Mesangial cell (primary cell): ENCODE results near the gene GP5. TPM values are rescaled to one million over a fixed set of nuclear protein-coding genes. Genes with fewer than 3 reads are reported as not detected.

ENCODE experiments used
- total RNA-seq: library from RNA; depleted of rRNA; stranded (reverse); fragments of >200 nt; gene quantifications from 2 replicates; pipeline ENCODE4 v1.2.3, GENCODE V29; 2015

The GP5 gene
- under 0.01 and 0.16 TPM in 2 replicates for total RNA-seq

GRCh38 chr3:194399166-194399565 is at the start of gene GP5:
TSS of gene GP5 (minus strand) at chr3:194399266. CDS start at chr3:194398282, 984 bp downstream.

GRCh38 chr3:194369522-194370279 is 29.4 kb downstream of the GP5 start, which contains the start of gene LRRC15:
TSS of gene LRRC15 (minus strand) at chr3:194369743. CDS start at chr3:194361043, 8,700 bp downstream.

GRCh38 chr3:194351080-194351672 is 47.9 kb downstream of the GP5 start, which contains the start of gene CPN2:
TSS of gene CPN2 (minus strand) at chr3:194351328. CDS start at chr3:194342702, 8,626 bp downstream.

Other genes with a start within 250 kb of the GP5 start
- not detected in 2 replicates for gene CPN2, start 47.9 kb downstream of the GP5 start, total RNA-seq
- gene LRRC15, start 29.5 kb downstream of the GP5 start, total RNA-seq, result under 0.01 and 0.25 TPM in 2 replicates
- 60.0 and 91.7 TPM in 2 replicates for gene ATP13A3, start 87.7 kb upstream of the GP5 start, total RNA-seq
- 13.5 and 29.3 TPM in 2 replicates for gene TMEM44, start 234.2 kb upstream of the GP5 start, total RNA-seq